K562 (cell line): ENCODE measurements around the gene PTCD3.

Experiments used
- ATF7 ChIP-seq: fragments of 450-650 bp; IDR thresholded peaks from 2 replicates; pipeline ENCODE4 v1.7.1; 2014; ENCODE audit warnings: mild to moderate bottlenecking, moderate library complexity
- CTCF ChIP-seq, 3 experiments: IDR thresholded peaks in 2 of 3; conservative IDR thresholded peaks in 1 of 3; 2 replicates each; pipeline ENCODE4 v1.5.1; 2011 to 2012; ENCODE audit warnings: low read length in 3 of 3, mild to moderate bottlenecking in 3 of 3, control low read depth in 2 of 3, improper control_type of control experiment in 1 of 3, inconsistent platforms in 1 of 3, low read depth in 1 of 3, mixed read lengths in 1 of 3, moderate library complexity in 1 of 3; ENCODE audit not compliant: insufficient read depth in 2 of 3
- E2F5 ChIP-seq: sonication (generic); formaldehyde crosslinking; IDR thresholded peaks from 2 replicates; pipeline ENCODE4 v1.8.0; 2022; ENCODE audit warnings: mild to moderate bottlenecking, missing genetic modification reagents
- HBP1 ChIP-seq: fragments of 450-650 bp; formaldehyde crosslinking; IDR thresholded peaks from 2 replicates; pipeline ENCODE4 v1.4.0; 2022; ENCODE audit warnings: missing genetic modification characterization
- HMGN3 ChIP-seq: IDR thresholded peaks from 2 replicates; pipeline ENCODE4 v1.6.1; 2011; ENCODE audit warnings: borderline replicate concordance, low read depth, mild to moderate bottlenecking, mixed read lengths, low read length; ENCODE audit not compliant: insufficient read length; ENCODE audit errors: extremely low read depth
- MAX ChIP-seq: sonication (generic); formaldehyde crosslinking; IDR thresholded peaks from 2 replicates; pipeline ENCODE4 v1.9.0; 2022; ENCODE audit warnings: mild to moderate bottlenecking, missing genetic modification reagents
- MGA ChIP-seq: fragments of 450-650 bp; IDR thresholded peaks from 2 replicates; pipeline ENCODE4 v1.6.1; 2016; ENCODE audit warnings: mild to moderate bottlenecking, moderate library complexity
- MYNN ChIP-seq, 2 experiments: sonication (generic); formaldehyde crosslinking in 1 of 2; IDR thresholded peaks; 2 replicates each; pipeline versions ENCODE4 v1.5.0 to v1.6.1; 2016 to 2020; ENCODE audit warnings: antibody characterized with exemption in 1 of 2, missing genetic modification reagents in 1 of 2
- POLR2AphosphoS5 ChIP-seq: IDR thresholded peaks from 2 replicates; pipeline ENCODE4 v1.6.1; 2011; ENCODE audit warnings: mild to moderate bottlenecking, low read depth, low read length, moderate library complexity; ENCODE audit not compliant: control insufficient read depth, insufficient read depth
- POLR2B ChIP-seq: fragments of 450-650 bp; IDR thresholded peaks from 2 replicates; pipeline ENCODE4 v1.6.1; 2018; ENCODE audit warnings: low read depth; ENCODE audit not compliant: partially characterized antibody
- POLR2G ChIP-seq: fragments of 200-400 bp; formaldehyde crosslinking; IDR thresholded peaks from 2 replicates; pipeline ENCODE4 v1.6.1; 2017; ENCODE audit warnings: low read depth, mild to moderate bottlenecking, antibody characterized with exemption, low read length, moderate library complexity
- SNRNP70 ChIP-seq: fragments of 200-400 bp; formaldehyde crosslinking; optimal IDR thresholded peaks from 2 replicates; pipeline ENCODE3; 2017; ENCODE audit warnings: low read depth, low read length
- TAF1 ChIP-seq: IDR thresholded peaks from 2 replicates; pipeline ENCODE4 v1.6.1; 2011; ENCODE audit warnings: mild to moderate bottlenecking, low read length, moderate library complexity; ENCODE audit not compliant: insufficient read depth, control insufficient read depth, severe bottlenecking; ENCODE audit errors: extremely low read depth

GRCh38 chr2:86134709-86135108 is 28.7 kb downstream of the PTCD3 start:
- TF ChIP-seq POLR2B = no peak
- no peak for TF ChIP-seq TAF1
- TF ChIP-seq SNRNP70 = no peak
- TF ChIP-seq ATF7 = no peak
- TF ChIP-seq CTCF (IDR thresholded peaks at IDR 0.05 in 2 of 3, conservative IDR thresholded peaks at IDR 0.05 in 1 of 3; ENCODE audit: insufficient read depth in 2 of 3, low read depth in 1 of 3, low read length in 3 of 3) = no peak
- TF ChIP-seq POLR2AphosphoS5 = no peak
- no peak for TF ChIP-seq E2F5 (CRISPR knock-in tag)
- no peak for TF ChIP-seq HBP1 (CRISPR knock-in tag)
- no peak for TF ChIP-seq MAX
- no peak for TF ChIP-seq MYNN (IDR thresholded peaks at IDR 0.05)
- TF ChIP-seq MYNN (CRISPR knock-in tag; IDR thresholded peaks at IDR 0.05) = no peak
- TF ChIP-seq HMGN3 = no peak
- no peak for TF ChIP-seq MGA
- TF ChIP-seq POLR2G = no peak
